RWPE2 (cell line): ENCODE measurements around the gene BSND.

Experiments used
- ATAC-seq: fragments of 200-7000 bp; cut with Tn5 transposase; 3 replicates; pipeline ENCODE4 v1.9.1; 2021; ENCODE audit warnings: low read depth
- DNase-seq: peaks from one replicate; pipeline ENCODE4 v3.0.0-alpha.2; 2020; ENCODE audit warnings: low spot score
- H3K27ac ChIP-seq: fragments of 450-650 bp; 2 replicates; pipeline ENCODE4 v1.5.1; 2017; ENCODE audit warnings: mild to moderate bottlenecking; ENCODE audit not compliant: poor library complexity, severe bottlenecking
- H3K27me3 ChIP-seq: fragments of 250-450 bp; sonication (Bioruptor Pico); 2 replicates; pipeline ENCODE4 v1.5.1; 2021; ENCODE audit warnings: mild to moderate bottlenecking, moderate library complexity; ENCODE audit not compliant: insufficient read depth, poor library complexity, severe bottlenecking
- H3K36me3 ChIP-seq: fragments of 250-450 bp; sonication (Bioruptor Pico); 2 replicates; pipeline ENCODE4 v1.5.1; 2020; ENCODE audit warnings: low read depth, mild to moderate bottlenecking, moderate library complexity
- H3K4me1 ChIP-seq: fragments of 250-450 bp; sonication (Bioruptor Pico); 2 replicates; pipeline ENCODE4 v1.5.1; 2021; ENCODE audit warnings: mild to moderate bottlenecking, moderate library complexity; ENCODE audit not compliant: insufficient read depth, poor library complexity, severe bottlenecking
- H3K4me3 ChIP-seq: fragments of 250-450 bp; sonication (Bioruptor Pico); 2 replicates; pipeline ENCODE4 v1.5.1; 2021; ENCODE audit warnings: mild to moderate bottlenecking, moderate library complexity; ENCODE audit not compliant: severe bottlenecking
- H3K9me3 ChIP-seq: fragments of 250-450 bp; sonication (Bioruptor Pico); 2 replicates; pipeline ENCODE4 v1.5.1; 2021; ENCODE audit warnings: mild to moderate bottlenecking, moderate library complexity; ENCODE audit not compliant: severe bottlenecking
- TF ChIP-seq, protein P1 (sequence below): fragments of 450-650 bp; IDR thresholded peaks from one replicate; pipeline ENCODE4 v1.5.1; 2017; ENCODE audit warnings: mild to moderate bottlenecking, moderate library complexity; ENCODE audit not compliant: poor library complexity, severe bottlenecking

Gene BSND

DNA sequence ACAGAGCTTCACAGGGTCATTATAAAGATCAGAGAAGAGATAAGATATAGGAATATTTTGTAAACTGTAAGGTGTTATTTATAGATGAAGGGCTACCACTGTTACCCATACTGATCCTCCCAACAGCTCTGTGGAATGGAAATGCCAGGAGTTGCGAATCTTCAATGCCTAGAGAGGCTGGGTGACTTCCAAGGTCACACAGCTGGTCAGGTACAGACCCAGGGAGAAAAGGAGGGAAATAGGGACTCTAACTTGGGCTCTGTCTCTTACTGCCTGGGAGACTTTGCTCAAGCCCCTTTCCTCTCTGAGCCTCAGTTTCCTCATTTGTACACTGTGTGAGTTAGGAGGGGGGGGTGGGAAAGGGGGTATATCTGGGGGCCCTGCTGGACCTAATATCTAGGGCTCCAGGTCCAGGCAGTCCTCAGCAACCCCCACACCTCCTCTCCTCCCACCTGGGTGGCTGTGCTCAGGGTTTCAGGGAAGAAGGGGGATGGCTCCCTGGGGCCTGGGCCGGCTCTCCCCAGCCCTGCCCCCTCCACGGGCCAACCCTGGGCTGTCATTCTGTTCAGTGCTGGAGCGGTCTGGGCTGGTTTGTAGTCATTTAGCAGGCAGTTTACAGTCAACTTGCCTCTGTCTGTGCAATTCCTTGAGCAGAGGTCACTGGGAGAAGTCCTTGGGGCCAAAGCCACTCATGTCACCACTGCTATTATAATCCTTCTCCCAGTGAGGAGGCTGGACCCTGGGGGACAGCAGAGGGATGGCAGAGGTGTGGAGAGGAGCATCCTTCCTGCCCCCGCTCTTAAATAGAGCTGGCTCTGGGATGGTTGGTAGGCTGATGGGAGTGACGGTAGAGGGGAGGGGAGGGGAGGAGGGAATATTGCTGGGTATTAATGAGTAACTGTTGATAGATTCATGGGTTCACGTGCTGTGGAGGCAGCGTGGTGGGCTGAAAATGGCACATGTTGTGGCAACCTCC, 1.7 kb downstream of the BSND start:
- no peaks in the 10 kb centered on the region for H3K27me3 ChIP-seq
- no peaks in the 10 kb centered on the region for H3K36me3 ChIP-seq
- DNase-seq (no peak), ATAC-seq (no peak)
- TF ChIP-seq, protein P1, sequence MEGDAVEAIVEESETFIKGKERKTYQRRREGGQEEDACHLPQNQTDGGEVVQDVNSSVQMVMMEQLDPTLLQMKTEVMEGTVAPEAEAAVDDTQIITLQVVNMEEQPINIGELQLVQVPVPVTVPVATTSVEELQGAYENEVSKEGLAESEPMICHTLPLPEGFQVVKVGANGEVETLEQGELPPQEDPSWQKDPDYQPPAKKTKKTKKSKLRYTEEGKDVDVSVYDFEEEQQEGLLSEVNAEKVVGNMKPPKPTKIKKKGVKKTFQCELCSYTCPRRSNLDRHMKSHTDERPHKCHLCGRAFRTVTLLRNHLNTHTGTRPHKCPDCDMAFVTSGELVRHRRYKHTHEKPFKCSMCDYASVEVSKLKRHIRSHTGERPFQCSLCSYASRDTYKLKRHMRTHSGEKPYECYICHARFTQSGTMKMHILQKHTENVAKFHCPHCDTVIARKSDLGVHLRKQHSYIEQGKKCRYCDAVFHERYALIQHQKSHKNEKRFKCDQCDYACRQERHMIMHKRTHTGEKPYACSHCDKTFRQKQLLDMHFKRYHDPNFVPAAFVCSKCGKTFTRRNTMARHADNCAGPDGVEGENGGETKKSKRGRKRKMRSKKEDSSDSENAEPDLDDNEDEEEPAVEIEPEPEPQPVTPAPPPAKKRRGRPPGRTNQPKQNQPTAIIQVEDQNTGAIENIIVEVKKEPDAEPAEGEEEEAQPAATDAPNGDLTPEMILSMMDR = no peak
- H3K4me1 ChIP-seq = no peaks in the 10 kb centered on the region
- H3K4me3 ChIP-seq = no peak overlapping the region
- H3K9me3 ChIP-seq = no peaks in the 10 kb centered on the region
- no peak overlapping the region for H3K27ac ChIP-seq

GRCh38 chr1:55001311-55001710, 2.6 kb downstream of the BSND start:
- H3K4me3 ChIP-seq = no peak overlapping the region
- H3K27ac ChIP-seq = no peak overlapping the region
- H3K9me3 ChIP-seq = no peaks in the 10 kb centered on the region
- ATAC-seq (no peak), DNase-seq (no peak)
- H3K4me1 ChIP-seq = no peaks in the 10 kb centered on the region
- H3K27me3 ChIP-seq = no peaks in the 10 kb centered on the region
- TF ChIP-seq, protein P1 = no peak
- H3K36me3 ChIP-seq = no peaks in the 10 kb centered on the region

GRCh38 chr1:55002686-55003085, 4.0 kb downstream of the BSND start:
- DNase-seq = no peak
- Histone ChIP-seq H3K27me3 (no peaks in the 10 kb centered on the region), H3K4me3 (no peak overlapping the region), H3K4me1 (peaks cover 4% of the 10 kb centered on the region), H3K27ac (no peak overlapping the region), H3K36me3 (no peaks in the 10 kb centered on the region), H3K9me3 (no peaks in the 10 kb centered on the region)
- ATAC-seq = no peak
- TF ChIP-seq, protein P1 = no peak

- no peaks in the 10 kb centered on the region for H3K27me3 ChIP-seq
- TF ChIP-seq, protein P1 = no peak
- H3K9me3 ChIP-seq = no peaks in the 10 kb centered on the region
- peaks cover 10% of the 10 kb centered on the region for H3K4me1 ChIP-seq
- DNase-seq (no peak), ATAC-seq (no peak)
- H3K36me3 ChIP-seq = no peaks in the 10 kb centered on the region
- H3K4me3 ChIP-seq = no peak overlapping the region
- H3K27ac ChIP-seq = no peak overlapping the region
Measured at GRCh38 chr1:55005351-55006140, 6.8 kb downstream of the BSND start.
